GM19372 (cell line): ENCODE data around the gene ITM2C.

ENCODE experiments used
- ATAC-seq: cut with Tn5 transposase; IDR thresholded peaks from one replicate; pipeline ENCODE4 v1.9.1; 2021; ENCODE audit warnings: mild to moderate bottlenecking, low read depth, moderate library complexity; ENCODE audit not compliant: unreplicated experiment

Gene ITM2C

GRCh38 chr2:230922951-230923717, 58.4 kb downstream of the ITM2C start:
- no peak for ATAC-seq

DNA sequence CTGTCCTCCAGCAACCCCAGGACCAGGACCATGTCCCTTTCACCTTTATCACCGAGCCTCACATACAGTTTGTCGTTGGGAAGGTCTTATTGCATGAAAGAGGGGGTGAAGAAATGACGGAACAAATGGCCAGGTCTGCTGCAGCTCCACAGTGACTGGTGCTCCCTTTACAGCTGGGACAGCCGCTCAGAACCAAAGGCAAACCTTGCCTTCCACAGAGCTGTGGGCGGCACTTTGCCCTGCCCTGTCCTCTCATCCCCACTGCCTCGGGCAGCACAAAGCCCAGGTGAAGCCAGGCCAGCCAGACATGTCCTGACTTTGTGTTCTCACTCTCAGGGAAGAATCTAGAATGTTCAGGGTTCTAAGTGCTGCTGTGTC, 59.3 kb downstream of the ITM2C start:
- no peak for ATAC-seq

DNA sequence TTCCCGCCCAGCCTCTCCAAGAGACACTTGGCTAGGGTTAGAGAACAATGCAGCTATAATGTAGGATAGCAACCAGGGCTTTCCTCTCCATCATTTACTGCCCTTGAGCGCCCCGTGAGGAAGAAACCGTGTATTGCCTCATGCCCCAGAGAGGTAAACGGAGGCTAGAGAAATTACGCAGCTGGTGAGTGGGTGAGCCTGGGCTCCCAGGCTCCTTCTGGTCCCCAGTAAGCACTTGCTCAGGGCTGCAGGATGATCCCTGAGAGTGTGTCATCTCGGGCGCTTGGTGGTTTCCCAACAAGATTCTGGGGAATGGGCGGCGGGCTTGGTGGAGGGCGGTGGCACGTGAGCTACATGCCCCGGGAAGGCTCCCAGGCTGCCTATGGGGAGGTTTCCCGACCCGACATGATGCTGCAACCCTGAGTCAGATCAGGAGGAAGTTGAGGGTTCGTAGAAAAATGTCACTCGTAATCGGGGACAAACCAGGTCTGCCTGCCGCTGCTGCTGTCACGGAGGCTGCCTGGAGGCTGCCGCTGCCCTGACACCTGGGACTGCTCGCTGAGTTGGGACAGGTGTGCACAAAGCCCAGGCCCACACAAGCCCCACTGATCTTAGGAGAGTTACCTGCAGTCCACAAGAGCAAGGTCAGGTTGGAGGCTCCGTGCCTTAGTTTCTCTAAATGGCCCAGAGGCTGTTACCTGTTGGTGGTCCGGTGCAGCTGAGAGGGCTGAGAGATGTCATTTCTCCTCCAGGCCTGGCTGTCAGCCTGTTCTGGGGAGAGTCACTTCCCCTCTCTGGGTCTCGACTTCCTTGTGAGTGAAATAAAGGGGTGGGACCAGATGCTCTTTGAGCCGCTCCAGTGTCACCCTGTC, 60.0 kb downstream of the ITM2C start, which contains the start of gene GPR55:
GPR55 (minus strand) TSS at position 773 of the 872 bp plus-strand sequence. CDS start 14,280 bp downstream, outside the sequence.
- peak; percentile 43 for ATAC-seq

DNA sequence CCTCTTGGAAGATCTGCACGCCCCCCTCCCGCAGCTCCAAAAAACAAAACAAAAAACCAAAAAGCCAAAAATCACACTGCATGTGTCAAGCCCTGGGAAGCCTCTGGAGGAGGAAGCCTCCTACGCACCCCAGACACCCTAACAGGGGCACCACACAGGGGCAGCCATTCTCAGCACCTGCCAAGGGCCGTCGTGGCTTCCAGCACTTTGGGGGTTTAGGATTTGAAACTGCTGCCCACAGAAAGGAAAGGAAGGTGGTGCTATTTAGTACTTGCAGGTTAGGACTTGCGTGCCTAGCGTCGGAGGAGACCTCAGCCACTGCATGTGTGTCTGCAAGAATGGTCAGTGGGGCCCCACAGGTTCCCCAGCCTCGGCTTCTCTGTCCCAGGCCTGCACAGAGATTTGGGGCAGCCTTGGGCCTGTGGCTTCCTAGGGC, 60.7 kb downstream of the ITM2C start:
- ATAC-seq, result peak; percentile 26

DNA sequence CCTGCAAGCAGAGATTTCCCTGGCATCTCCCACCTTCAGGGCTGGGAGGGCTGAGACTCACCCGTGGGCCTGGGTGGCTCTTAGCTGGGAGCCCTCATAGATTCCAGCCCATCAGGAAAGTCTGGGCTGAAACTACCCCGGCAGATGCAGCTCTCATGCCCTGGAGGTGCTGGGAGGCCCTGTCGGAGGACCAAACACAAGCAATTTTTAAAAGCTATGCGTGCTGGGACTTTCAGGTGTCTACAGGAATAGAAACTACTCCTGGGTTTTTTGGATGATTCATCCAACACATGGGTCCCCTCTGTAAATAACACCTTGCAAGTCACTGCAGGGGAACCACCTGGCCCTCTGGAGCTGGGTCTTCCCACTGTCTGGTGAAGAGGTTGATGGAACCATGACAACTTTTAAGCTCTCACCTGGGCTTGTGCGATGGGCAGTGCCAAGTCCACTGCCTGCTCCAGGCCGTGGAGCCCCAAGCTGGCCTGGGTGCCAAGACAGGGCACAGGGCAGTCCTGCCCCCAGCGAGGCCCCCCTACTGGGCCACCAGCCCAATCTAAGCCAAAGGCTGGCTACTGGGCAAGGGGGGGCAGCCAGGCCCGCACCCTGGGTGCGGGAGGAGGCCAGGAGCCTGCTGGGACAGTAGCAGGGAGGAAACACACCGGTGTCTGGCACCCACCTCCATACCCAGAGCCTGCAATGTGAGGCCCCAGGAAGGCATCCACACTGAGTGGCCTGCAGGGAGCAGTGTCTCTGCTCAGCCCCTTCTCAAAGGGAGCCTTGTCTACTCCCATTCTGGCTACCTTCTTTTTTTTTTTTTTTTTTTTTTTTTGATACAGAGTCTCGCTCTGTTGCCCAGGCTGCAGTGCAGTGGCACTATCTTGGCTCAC, 61.4 kb downstream of the ITM2C start:
- no peak for ATAC-seq

DNA sequence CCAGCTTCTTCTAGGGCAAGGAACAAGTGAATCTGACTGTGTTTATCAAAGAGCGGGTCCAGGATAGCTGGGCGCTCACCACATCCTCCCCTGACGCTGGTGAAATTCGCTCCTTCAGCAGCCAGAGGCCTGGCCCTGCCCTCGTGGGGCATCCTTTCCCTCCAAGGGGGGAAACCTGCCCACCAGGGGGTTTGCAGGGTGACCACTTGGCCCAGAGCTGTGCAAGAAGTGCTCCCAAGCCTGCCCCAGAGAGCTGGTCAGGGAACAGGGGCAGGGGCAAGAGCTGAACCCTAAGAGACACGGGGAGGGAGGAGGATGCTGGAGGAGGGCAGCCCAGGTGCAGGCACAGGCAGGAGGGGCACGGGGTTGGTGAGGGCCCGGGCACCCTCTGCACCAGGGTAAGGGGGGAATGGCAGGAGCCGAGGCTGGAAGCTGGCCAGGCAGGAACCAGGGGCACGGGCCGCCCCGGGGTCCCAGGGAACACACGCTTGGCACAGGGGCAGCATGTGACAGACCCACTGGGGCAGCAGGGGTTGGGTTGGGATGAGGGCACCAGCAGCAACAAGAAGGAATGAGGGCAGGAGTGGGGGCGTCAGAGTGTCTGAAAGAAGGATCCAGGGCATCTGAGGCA, 63.1 kb downstream of the ITM2C start:
- no peak for ATAC-seq
